Activated T-cell treated with anti-CD3 and anti-CD28 coated beads, Interleukin-2, amount 50 U/mL, for 4 hours (primary cell): ENCODE data around the gene PCK2. TPM values are rescaled to one million over a fixed set of nuclear protein-coding genes. Genes with fewer than 3 reads are reported as not detected.
A peak's percentile ranks its signal among the peaks of the same experiment; 100 is the strongest.

Source experiments
- ATAC-seq, 2 donors: fragments of 200-7000 bp; cut with Tn5 transposase; one replicate each; pipeline ENCODE4 v1.10.0; 2021
- DNase-seq: peaks from one replicate; pipeline ENCODE4 v3.0.0-alpha.2; 2020
- H3K27me3 Mint-ChIP-seq: one replicate; pipeline ENCODE4 v1.8.0; 2021; ENCODE audit warnings: low read depth, mixed read lengths
- H3K36me3 Mint-ChIP-seq: one replicate; pipeline ENCODE4 v1.8.0; 2022; ENCODE audit warnings: mixed read lengths; ENCODE audit not compliant: insufficient read depth
- H3K4me1 Mint-ChIP-seq: one replicate; pipeline ENCODE4 v1.8.0; 2021; ENCODE audit warnings: low read depth, mixed read lengths
- H3K4me3 Mint-ChIP-seq: one replicate; pipeline ENCODE4 v1.8.0; 2021; ENCODE audit warnings: mild to moderate bottlenecking, moderate library complexity, mixed read lengths
- H3K9me3 Mint-ChIP-seq: one replicate; pipeline ENCODE4 v1.8.0; 2021; ENCODE audit warnings: mixed read lengths
- total RNA-seq, 3 donors: library from RNA; stranded (reverse); gene quantifications; one replicate each; pipeline ENCODE4 v1.2.1, GENCODE V29; 2021

The PCK2 gene
- total RNA-seq, 3 donors from 2014 or later: 38.7 to 69.4 (median 47.9) TPM

DNA sequence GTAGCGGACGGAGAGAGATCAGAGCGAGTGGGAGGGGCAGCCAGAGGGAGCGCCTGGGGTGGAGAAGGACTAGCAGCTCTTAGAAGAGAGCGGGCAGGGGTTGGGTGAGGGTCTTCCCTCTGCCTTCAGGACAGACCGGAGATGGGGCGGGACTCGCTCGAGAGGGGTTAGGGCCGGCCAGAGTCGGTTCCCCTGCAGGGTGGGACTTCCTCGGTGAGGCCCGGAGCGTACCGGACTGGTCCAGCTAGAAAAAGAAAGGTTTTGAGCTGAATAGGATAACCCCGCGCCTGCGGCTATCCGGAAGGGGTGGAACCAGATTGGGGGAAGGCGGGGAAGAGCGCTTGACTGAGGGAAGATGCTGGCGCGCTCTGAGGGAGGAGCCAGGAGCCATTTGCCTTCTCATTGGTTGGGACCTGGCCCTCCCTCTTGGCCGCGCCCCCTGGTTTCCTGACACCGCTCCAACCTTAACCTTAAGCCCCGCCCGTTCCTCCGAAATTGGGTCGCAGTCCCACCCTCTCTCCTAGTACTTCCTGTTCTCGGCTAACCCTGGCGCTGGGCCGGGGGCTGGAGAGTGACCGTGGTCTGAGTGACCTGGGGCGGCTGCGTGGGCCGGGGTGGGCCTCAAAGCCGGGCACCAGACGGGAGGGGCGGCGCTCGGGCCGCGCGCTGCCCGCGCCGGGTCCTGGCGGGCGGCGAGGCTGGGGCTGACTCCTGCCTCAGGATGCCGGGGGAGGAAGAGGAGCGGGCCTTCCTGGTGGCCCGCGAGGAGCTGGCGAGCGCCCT lies 53.1 kb downstream of the PCK2 start, which contains the start of gene RNF31:
RNF31 (plus strand) TSS at position 521 of the 783 bp plus-strand sequence; CDS start at position 722, 201 bp downstream.
- no peaks in the 10 kb centered on the region for H3K27me3 Mint-ChIP-seq
- H3K36me3 Mint-ChIP-seq: peaks cover 45% of the 10 kb centered on the region
- DNase-seq (peak; percentile 96), ATAC-seq (peak; percentile 89 to 90)
- H3K4me3 Mint-ChIP-seq: peak within 1 kb of the TSS; percentile 98
- H3K4me1 Mint-ChIP-seq: peaks cover 56% of the 10 kb centered on the region
- H3K9me3 Mint-ChIP-seq: no peaks in the 10 kb centered on the region

GRCh38 chr14:24147761-24148428 lies 53.8 kb downstream of the PCK2 start:
- Mint-ChIP-seq H3K4me3 (peak overlapping the region; percentile 98), H3K27me3 (no peaks in the 10 kb centered on the region), H3K4me1 (peaks cover 50% of the 10 kb centered on the region), H3K9me3 (no peaks in the 10 kb centered on the region), H3K36me3 (peaks cover 42% of the 10 kb centered on the region)
- DNase-seq: no peak
- ATAC-seq: no peak

GRCh38 chr14:24149302-24149969 lies 55.3 kb downstream of the PCK2 start:
- peaks cover 39% of the 10 kb centered on the region for H3K4me1 Mint-ChIP-seq
- ATAC-seq (no peak), DNase-seq (no peak)
- peak overlapping the region; percentile 98 for H3K4me3 Mint-ChIP-seq
- H3K27me3 Mint-ChIP-seq: no peaks in the 10 kb centered on the region
- no peaks in the 10 kb centered on the region for H3K9me3 Mint-ChIP-seq
- H3K36me3 Mint-ChIP-seq: peaks cover 33% of the 10 kb centered on the region

DNA sequence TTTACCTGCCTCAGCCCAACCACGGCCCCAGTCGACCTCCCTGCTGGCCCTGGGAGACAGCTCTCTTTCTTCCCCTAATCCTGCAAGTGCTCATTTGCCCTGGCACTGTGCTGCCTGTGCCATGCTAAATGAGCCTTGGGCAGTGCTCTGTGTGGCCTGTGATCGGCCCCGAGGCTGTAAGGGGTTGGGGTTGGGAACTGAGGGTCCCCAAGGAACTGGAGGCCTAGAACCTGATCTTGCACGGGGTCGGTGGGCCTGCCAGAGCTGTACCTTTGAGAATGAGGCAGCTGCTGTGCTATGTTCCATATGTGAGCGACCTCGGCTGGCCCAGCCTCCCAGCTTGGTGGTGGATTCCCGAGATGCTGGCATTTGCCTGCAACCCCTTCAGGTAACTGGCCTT lies 56.0 kb downstream of the PCK2 start:
- Mint-ChIP-seq H3K9me3 (no peaks in the 10 kb centered on the region), H3K36me3 (peaks cover 32% of the 10 kb centered on the region), H3K4me3 (no peak overlapping the region), H3K4me1 (peaks cover 34% of the 10 kb centered on the region), H3K27me3 (no peaks in the 10 kb centered on the region)
- DNase-seq: no peak
- no peak for ATAC-seq

DNA sequence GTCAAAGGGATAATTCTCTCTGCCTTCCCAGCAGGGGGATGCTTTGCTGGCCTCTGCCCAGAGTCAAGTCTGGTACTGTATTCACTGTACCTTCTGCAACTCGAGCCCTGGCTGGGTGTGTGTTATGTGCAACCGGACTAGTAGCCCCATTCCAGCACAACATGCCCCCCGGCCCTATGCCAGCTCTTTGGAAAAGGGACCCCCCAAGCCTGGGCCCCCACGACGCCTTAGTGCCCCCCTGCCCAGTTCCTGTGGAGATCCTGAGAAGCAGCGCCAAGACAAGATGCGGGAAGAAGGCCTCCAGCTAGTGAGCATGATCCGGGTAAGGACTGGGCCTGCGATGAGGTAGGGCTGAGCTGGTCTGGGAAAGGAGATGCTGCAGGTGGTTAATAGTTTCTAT lies 56.5 kb downstream of the PCK2 start:
- Mint-ChIP-seq H3K9me3 (no peaks in the 10 kb centered on the region), H3K36me3 (peaks cover 29% of the 10 kb centered on the region), H3K4me3 (no peak overlapping the region), H3K27me3 (no peaks in the 10 kb centered on the region), H3K4me1 (peaks cover 29% of the 10 kb centered on the region)
- DNase-seq (no peak), ATAC-seq (no peak)

DNA sequence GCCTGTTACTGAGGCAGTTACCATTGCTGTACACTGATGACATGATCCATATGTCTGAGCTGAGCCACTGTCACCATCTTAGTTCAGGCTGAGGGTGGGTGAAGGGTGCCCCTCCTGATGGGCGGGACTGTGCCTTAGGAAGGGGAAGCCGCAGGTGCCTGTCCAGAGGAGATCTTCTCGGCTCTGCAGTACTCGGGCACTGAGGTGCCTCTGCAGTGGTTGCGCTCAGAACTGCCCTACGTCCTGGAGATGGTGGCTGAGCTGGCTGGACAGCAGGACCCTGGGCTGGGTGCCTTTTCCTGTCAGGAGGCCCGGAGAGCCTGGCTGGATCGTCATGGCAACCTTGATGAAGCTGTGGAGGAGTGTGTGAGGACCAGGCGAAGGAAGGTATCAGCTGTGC lies 56.9 kb downstream of the PCK2 start:
- no peaks in the 10 kb centered on the region for H3K9me3 Mint-ChIP-seq
- peaks cover 33% of the 10 kb centered on the region for H3K36me3 Mint-ChIP-seq
- H3K4me1 Mint-ChIP-seq: peaks cover 26% of the 10 kb centered on the region
- no peaks in the 10 kb centered on the region for H3K27me3 Mint-ChIP-seq
- no peak overlapping the region for H3K4me3 Mint-ChIP-seq
- DNase-seq (no peak), ATAC-seq (no peak)

DNA sequence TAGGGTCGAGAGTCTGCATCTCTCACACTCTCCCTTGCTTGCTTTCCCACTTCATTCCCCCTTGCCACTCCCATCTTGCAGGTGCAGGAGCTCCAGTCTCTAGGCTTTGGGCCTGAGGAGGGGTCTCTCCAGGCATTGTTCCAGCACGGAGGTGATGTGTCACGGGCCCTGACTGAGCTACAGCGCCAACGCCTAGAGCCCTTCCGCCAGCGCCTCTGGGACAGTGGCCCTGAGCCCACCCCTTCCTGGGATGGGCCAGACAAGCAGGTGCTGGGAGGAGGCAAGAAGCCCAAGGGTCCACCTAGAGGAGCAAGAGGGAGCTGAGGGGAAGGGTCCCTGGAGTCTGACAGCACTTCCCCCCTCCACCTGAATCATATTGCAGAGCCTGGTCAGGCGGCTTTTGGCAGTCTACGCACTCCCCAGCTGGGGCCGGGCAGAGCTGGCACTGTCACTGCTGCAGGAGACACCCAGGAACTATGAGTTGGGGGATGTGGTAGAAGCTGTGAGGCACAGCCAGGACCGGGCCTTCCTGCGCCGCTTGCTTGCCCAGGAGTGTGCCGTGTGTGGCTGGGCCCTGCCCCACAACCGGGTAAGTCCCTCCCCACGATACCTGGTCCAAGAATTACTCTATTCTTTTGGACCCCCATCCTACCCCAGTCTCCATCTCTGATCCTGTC lies 57.4 kb downstream of the PCK2 start:
- Mint-ChIP-seq H3K4me3 (no peak overlapping the region), H3K9me3 (no peaks in the 10 kb centered on the region), H3K4me1 (peaks cover 22% of the 10 kb centered on the region), H3K36me3 (peaks cover 34% of the 10 kb centered on the region), H3K27me3 (no peaks in the 10 kb centered on the region)
- DNase-seq: no peak
- no peak for ATAC-seq

Other genes starting within 250 kb of the PCK2 start
- 10 to 100 TPM; 12.6 to 23.0 (median 19.4) TPM for gene DHRS4, start 140.5 kb upstream of the PCK2 start, total RNA-seq
- gene DHRS4L2, start 105.4 kb upstream of the PCK2 start, total RNA-seq: 10 to 100 TPM; 10.8 to 15.9 (median 12.5) TPM
- 1 to 10 TPM; 1.3 to 1.8 (median 1.3) TPM for gene CARMIL3, start 42.3 kb upstream of the PCK2 start, total RNA-seq
- not detected for gene CPNE6, start 22.7 kb upstream of the PCK2 start, total RNA-seq
- 10 to 100 TPM; 45.7 to 57.6 (median 50.7) TPM for gene DCAF11, start 20.5 kb downstream of the PCK2 start, total RNA-seq
- 1 to 10 TPM; 1.2 to 2.3 (median 1.4) TPM for gene NRL, start 20.6 kb downstream of the PCK2 start, total RNA-seq
- 1 to 10 TPM in 1 of 3 donors, under 1 TPM in 2; 0.38 to 1.3 (median 0.69) TPM for gene FITM1, start 36.3 kb downstream of the PCK2 start, total RNA-seq
- gene PSME1, start 41.9 kb downstream of the PCK2 start, total RNA-seq: 100 to 1,000 TPM; 354 to 391 (median 378) TPM
- 10 to 100 TPM; 15.9 to 18.9 (median 17.4) TPM for gene EMC9, start 47.3 kb downstream of the PCK2 start, total RNA-seq
- 100 to 1,000 TPM; 433 to 479 (median 471) TPM for gene PSME2, start 52.3 kb downstream of the PCK2 start, total RNA-seq
- gene RNF31, start 53.2 kb downstream of the PCK2 start, total RNA-seq: 100 to 1,000 TPM in 2 of 3 donors, 10 to 100 TPM in 1; 99.4 to 108 (median 106) TPM
- 100 to 1,000 TPM; 110 to 152 (median 121) TPM for gene IRF9, start 67.0 kb downstream of the PCK2 start, total RNA-seq
- 10 to 100 TPM; 17.4 to 24.8 (median 19.9) TPM for gene REC8, start 77.8 kb downstream of the PCK2 start, total RNA-seq
- 100 to 1,000 TPM; 265 to 293 (median 265) TPM for gene IPO4, start 94.5 kb downstream of the PCK2 start, total RNA-seq
- 10 to 100 TPM; 30.4 to 34.6 (median 33.7) TPM for gene TM9SF1, start 101.1 kb downstream of the PCK2 start, total RNA-seq
- under 1 TPM in 1 of 3 donors, not detected in 2; 0.33 TPM for gene TSSK4, start 111.4 kb downstream of the PCK2 start, total RNA-seq
- gene CHMP4A, start 119.2 kb downstream of the PCK2 start, total RNA-seq: 10 to 100 TPM; 71.7 to 85.5 (median 85.4) TPM
- 10 to 100 TPM; 16.3 to 19.5 (median 18.4) TPM for gene MDP1, start 121.8 kb downstream of the PCK2 start, total RNA-seq
- 100 to 1,000 TPM; 197 to 217 (median 205) TPM for gene NEDD8, start 138.1 kb downstream of the PCK2 start, total RNA-seq
- gene GMPR2, start 138.6 kb downstream of the PCK2 start, total RNA-seq: 10 to 100 TPM; 29.6 to 30.8 (median 29.7) TPM
- gene TINF2, start 148.3 kb downstream of the PCK2 start, total RNA-seq: 100 to 1,000 TPM in 2 of 3 donors, 10 to 100 TPM in 1; 87.2 to 110 (median 103) TPM
- 1 to 10 TPM; 2.6 to 8.1 (median 2.6) TPM for gene TGM1, start 168.9 kb downstream of the PCK2 start, total RNA-seq
- 10 to 100 TPM; 52.2 to 58.8 (median 53.4) TPM for gene RABGGTA, start 177.3 kb downstream of the PCK2 start, total RNA-seq
- gene DHRS1, start 205.5 kb downstream of the PCK2 start, total RNA-seq: 1 to 10 TPM; 2.6 to 4.2 (median 3.1) TPM
- gene NOP9, start 205.5 kb downstream of the PCK2 start, total RNA-seq: 10 to 100 TPM; 67.8 to 71.0 (median 68.0) TPM
- gene CIDEB, start 213.7 kb downstream of the PCK2 start, total RNA-seq: 1 to 10 TPM; 6.5 to 7.3 (median 7.2) TPM
- gene LTB4R2, start 215.8 kb downstream of the PCK2 start, total RNA-seq: 10 to 100 TPM in 2 of 3 donors, 1 to 10 TPM in 1; 9.0 to 10.8 (median 10.4) TPM
- gene LTB4R, start 217.2 kb downstream of the PCK2 start, total RNA-seq: 1 to 10 TPM; 7.0 to 8.0 (median 7.8) TPM
- gene ADCY4, start 240.8 kb downstream of the PCK2 start, total RNA-seq: under 1 TPM; 0.43 to 0.76 (median 0.53) TPM
- 1 to 10 TPM; 5.9 to 8.0 (median 6.2) TPM for gene RIPK3, start 245.7 kb downstream of the PCK2 start, total RNA-seq